OCI-LY7 (cell line): ENCODE data around the gene CDK4.

Source experiments
- CTCF ChIP-seq: fragments of 200-600 bp; sonication (generic); conservative IDR thresholded peaks from 2 replicates; pipeline ENCODE4 v1.5.1; 2014; ENCODE audit warnings: mild to moderate bottlenecking, antibody characterized with exemption, low read length, moderate library complexity, mixed read lengths
- EZH2phosphoT487 ChIP-seq: fragments of 200-600 bp; sonication (generic); IDR thresholded peaks from 2 replicates; pipeline ENCODE4 v1.6.1; 2018; ENCODE audit warnings: low read depth, borderline replicate concordance, mild to moderate bottlenecking, mixed run types, antibody characterized with exemption, low read length, moderate library complexity, mixed read lengths

GRCh38 chr12:57707250-57707649 lies 44.9 kb downstream of the CDK4 start:
- no peak for TF ChIP-seq EZH2phosphoT487
- no peak for TF ChIP-seq CTCF
